HEK293T (cell line): ENCODE results near the gene GNB2.

ENCODE experiments used
- CTCF ChIA-PET: fragments of 350-600 bp; formaldehyde crosslinking; extraction: SDS; loops from one replicate; lab custom pipeline; 2021; ENCODE audit warnings: antibody characterized with exemption, inconsistent platforms; lab: Yijun Ruan, JAX
- POLR2A ChIA-PET: fragments of 350-600 bp; formaldehyde crosslinking; extraction: SDS; loops from one replicate; lab custom pipeline; 2020; ENCODE audit warnings: antibody characterized with exemption, inconsistent platforms; lab: Yijun Ruan, JAX
- DNase-seq: peaks from one replicate; pipeline ENCODE4 v3.0.0; 2012; ENCODE audit warnings: mixed read lengths; ENCODE audit errors: extremely low spot score
- ARNT ChIP-seq: fragments of 450-650 bp; IDR thresholded peaks from 2 replicates; pipeline ENCODE4 v1.6.1; 2017; ENCODE audit warnings: mild to moderate bottlenecking
- BHLHE40 ChIP-seq: fragments of 450-650 bp; IDR thresholded peaks from 2 replicates; pipeline ENCODE4 v1.6.1; 2016; ENCODE audit warnings: mild to moderate bottlenecking, moderate library complexity, borderline replicate concordance
- CTBP1 ChIP-seq: fragments of 450-650 bp; IDR thresholded peaks from 2 replicates; pipeline ENCODE4 v1.6.1; 2016; ENCODE audit warnings: borderline replicate concordance
- ELF4 ChIP-seq: fragments of 450-650 bp; IDR thresholded peaks from 2 replicates; pipeline ENCODE4 v1.6.1; 2017; ENCODE audit warnings: antibody characterized with exemption
- FOXA1 ChIP-seq: fragments of 450-650 bp; IDR thresholded peaks from 2 replicates; pipeline ENCODE4 v1.6.1; 2016; ENCODE audit warnings: mild to moderate bottlenecking
- FOXK2 ChIP-seq: fragments of 450-650 bp; IDR thresholded peaks from 2 replicates; pipeline ENCODE4 v1.6.1; 2016; ENCODE audit warnings: mild to moderate bottlenecking
- FOXM1 ChIP-seq: fragments of 450-650 bp; IDR thresholded peaks from 2 replicates; pipeline ENCODE4 v1.6.1; 2017; ENCODE audit warnings: mild to moderate bottlenecking, borderline replicate concordance
- HDGF ChIP-seq: fragments of 450-650 bp; IDR thresholded peaks from 2 replicates; pipeline ENCODE4 v1.6.1; 2017; ENCODE audit warnings: antibody characterized with exemption, borderline replicate concordance
- L3MBTL2 ChIP-seq: fragments of 450-650 bp; conservative IDR thresholded peaks from 2 replicates; pipeline ENCODE4 v1.6.1; 2016; ENCODE audit warnings: mild to moderate bottlenecking
- LEF1 ChIP-seq: fragments of 450-650 bp; IDR thresholded peaks from 2 replicates; pipeline ENCODE4 v1.6.1; 2017; ENCODE audit warnings: mild to moderate bottlenecking, borderline replicate concordance
- NFRKB ChIP-seq: fragments of 450-650 bp; IDR thresholded peaks from 2 replicates; pipeline ENCODE4 v1.6.1; 2016; ENCODE audit warnings: mild to moderate bottlenecking, moderate library complexity
- PKNOX1 ChIP-seq: fragments of 450-650 bp; IDR thresholded peaks from 2 replicates; pipeline ENCODE4 v1.6.1; 2016
- SP1 ChIP-seq: fragments of 450-650 bp; IDR thresholded peaks from 2 replicates; pipeline ENCODE4 v1.6.1; 2017
- SUZ12 ChIP-seq: fragments of 450-650 bp; IDR thresholded peaks from 2 replicates; pipeline ENCODE4 v1.6.1; 2016; ENCODE audit warnings: mild to moderate bottlenecking
- TARDBP ChIP-seq: fragments of 450-650 bp; IDR thresholded peaks from 2 replicates; pipeline ENCODE4 v1.6.1; 2016
- ZNF384 ChIP-seq: fragments of 450-650 bp; IDR thresholded peaks from 2 replicates; pipeline ENCODE4 v1.6.1; 2016

Gene GNB2

DNA sequence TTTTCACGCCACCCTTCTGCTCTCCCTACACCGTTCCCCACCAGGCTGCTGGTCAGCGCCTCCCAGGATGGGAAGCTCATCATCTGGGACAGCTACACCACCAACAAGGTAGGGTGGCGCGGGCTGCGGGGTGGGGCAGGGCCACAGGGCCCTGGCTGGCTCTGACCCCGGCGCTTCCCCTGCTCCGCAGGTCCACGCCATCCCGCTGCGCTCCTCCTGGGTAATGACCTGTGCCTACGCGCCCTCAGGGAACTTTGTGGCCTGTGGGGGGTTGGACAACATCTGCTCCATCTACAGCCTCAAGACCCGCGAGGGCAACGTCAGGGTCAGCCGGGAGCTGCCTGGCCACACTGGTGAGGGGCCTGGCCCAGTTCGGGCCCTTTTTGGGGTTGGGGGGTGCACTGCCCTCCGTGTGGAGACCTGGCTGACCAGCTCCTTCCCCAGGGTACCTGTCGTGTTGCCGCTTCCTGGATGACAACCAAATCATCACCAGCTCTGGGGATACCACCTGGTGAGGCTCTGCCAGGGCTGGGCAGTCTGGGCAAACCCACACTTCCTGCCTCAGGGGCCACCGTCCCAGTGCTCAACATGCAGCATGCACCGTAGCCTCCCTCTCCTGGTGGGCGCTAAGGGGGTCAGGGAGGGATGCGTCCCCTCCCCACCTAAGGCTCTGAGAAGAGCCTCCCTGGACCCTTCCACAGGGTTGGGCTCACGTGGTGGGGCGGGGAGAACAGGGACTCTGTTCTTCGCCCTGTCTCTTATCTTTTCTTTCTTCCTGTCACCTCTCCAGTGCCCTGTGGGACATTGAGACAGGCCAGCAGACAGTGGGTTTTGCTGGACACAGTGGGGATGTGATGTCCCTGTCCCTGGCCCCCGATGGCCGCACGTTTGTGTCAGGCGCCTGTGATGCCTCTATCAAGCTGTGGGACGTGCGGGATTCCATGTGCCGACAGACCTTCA lies 4.0 kb downstream of the GNB2 start:
- no peak for TF ChIP-seq SP1
- TF ChIP-seq L3MBTL2, result no peak
- no peak for TF ChIP-seq TARDBP
- TF ChIP-seq ZNF384, result no peak
- TF ChIP-seq FOXA1, result no peak
- no peak for TF ChIP-seq BHLHE40
- TF ChIP-seq ELF4, result no peak
- no peak for TF ChIP-seq CTBP1
- TF ChIP-seq HDGF, result no peak
- no peak for TF ChIP-seq PKNOX1
- no peak for TF ChIP-seq LEF1
- no peak for TF ChIP-seq SUZ12
- TF ChIP-seq FOXK2, result no peak
- no peak for TF ChIP-seq ARNT
- TF ChIP-seq FOXM1, result no peak
- DNase-seq, result no peak
- ChIA-PET CTCF (interaction anchor here (0.8 to 1.5 kb wide), 3 partner anchors 13 to 48 kb away, joined by 3 to 4 read pairs (median 4); no protein-coding TSS in a partner anchor), POLR2A (interaction anchor here (1.0 to 2.1 kb wide), 4 partner anchors 14 to 91 kb away, joined by 3 to 9 read pairs (median 4); partner anchors contain the start of genes FBXO24, LRCH4 and POP7)

GRCh38 chr7:100678291-100678984 lies 4.9 kb downstream of the GNB2 start:
- TF ChIP-seq LEF1 (no peak), L3MBTL2 (no peak), FOXM1 (no peak)
- ChIA-PET CTCF (interaction anchor here (0.7 to 1.5 kb wide), 4 partner anchors 13 to 144 kb away, joined by 3 to 4 read pairs (median 3); no protein-coding TSS in a partner anchor), POLR2A (interaction anchor here (0.8 to 1.5 kb wide), 3 partner anchors 25 to 92 kb away, joined by 3 to 5 read pairs (median 3); partner anchors contain the start of genes FBXO24, LRCH4 and POP7)
- no peak for DNase-seq

DNA sequence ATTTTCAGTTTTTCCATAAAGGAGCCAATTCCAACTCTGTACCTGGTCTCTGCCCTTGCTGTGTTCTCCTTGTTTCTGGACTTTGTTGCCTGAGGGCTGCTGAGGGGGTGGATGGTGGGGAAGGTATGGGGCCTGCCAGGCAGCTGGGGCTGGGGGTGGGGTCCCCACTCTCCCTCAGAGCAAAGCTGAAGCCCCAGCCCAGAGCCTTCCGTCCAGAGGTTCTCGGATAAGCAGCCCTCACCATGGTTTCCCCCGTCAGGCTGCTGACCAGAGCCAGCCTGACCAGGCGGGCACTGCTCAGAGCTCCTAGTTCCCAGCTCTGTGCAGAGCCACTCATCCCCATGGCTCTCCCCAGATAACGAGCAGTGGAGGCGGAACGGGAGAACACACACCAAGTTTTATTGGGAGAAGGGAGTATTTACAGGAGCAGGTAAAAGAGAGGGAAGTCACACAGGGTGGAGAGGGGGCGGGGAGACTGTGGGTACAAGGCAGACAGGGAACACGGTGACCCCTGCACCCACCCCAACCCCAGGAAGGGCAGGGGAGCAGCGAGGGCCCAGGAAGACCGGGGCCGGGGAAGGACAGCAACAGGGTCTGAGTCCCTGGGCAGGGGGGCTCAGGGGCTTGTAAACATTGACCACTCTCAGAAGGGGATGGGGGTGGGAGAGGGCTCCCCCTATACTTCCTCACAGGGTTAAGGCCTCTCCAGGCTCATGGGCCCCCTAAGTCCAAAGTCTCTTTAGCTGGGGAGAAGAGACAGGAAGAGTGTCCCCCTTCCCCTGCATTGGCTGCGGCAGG lies 5.8 kb downstream of the GNB2 start:
- no peak for DNase-seq
- TF ChIP-seq ELF4 (no peak), BHLHE40 (no peak), HDGF (no peak), TARDBP (no peak), L3MBTL2 (no peak), ZNF384 (no peak), LEF1 (no peak), PKNOX1 (no peak), SP1 (no peak), FOXM1 (no peak), FOXK2 (no peak), FOXA1 (no peak)
- ChIA-PET CTCF (interaction anchor here (0.7 to 1.5 kb wide), 3 partner anchors 26 to 145 kb away, joined by 3 to 4 read pairs (median 3); no protein-coding TSS in a partner anchor), POLR2A (interaction anchor here (0.8 to 1.5 kb wide), 4 partner anchors 24 to 141 kb away, joined by 3 to 5 read pairs (median 3); partner anchors contain the start of genes AGFG2, FBXO24, LRCH4 and POP7)

DNA sequence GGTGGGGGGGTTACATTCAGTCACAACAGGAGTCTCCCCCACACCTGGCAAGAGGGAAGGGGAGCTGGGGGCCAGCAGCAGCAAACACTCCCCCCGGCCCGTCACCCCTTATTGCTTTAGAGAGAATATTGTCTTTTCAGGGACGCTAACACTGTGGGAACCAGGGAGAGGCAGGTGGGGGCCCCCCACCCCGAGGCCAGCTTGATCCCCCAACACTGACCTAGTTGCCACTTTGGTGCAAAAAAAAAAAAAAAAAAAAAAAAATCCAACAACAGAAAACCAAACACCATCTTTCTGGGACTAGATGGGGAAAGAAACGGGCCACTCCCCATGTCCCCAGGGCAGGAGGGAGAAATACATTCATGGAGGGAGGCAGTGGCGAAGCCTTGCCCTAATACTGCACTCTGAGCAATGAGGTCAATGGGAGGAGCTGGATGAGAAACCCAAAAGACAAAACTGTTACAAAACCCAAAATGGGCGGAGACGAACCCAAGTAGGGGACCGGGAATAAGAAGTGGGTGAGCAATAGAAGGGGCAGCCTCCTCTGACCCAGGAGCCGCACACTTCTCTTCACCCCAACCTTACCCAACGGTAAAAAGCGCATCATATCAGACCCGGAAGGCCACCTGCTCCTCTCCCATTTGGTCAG lies 6.5 kb downstream of the GNB2 start:
- no peak for DNase-seq
- POLR2A ChIA-PET, result interaction anchor here (1.1 to 1.5 kb wide), 3 partner anchors 12 to 141 kb away, joined by 3 to 9 read pairs (median 6); partner anchors contain the start of genes AGFG2 and POP7
- CTCF ChIA-PET, result interaction anchor here (1.2 kb wide), 1 partner anchor 12 kb away, joined by 3 read pairs; no protein-coding TSS in a partner anchor
- TF ChIP-seq FOXK2 (no peak), PKNOX1 (no peak), CTBP1 (no peak), BHLHE40 (no peak), L3MBTL2 (no peak), NFRKB (no peak), LEF1 (no peak), SP1 (no peak), HDGF (no peak), ZNF384 (no peak), ELF4 (no peak), TARDBP (no peak), FOXM1 (no peak), ARNT (no peak), SUZ12 (no peak), FOXA1 (no peak)
